K562 (cell line): ENCODE measurements around the gene SLC37A4. TPM values are rescaled to one million over a fixed set of nuclear protein-coding genes. Genes with fewer than 3 reads are reported as not detected.

ENCODE experiments used
- CBX3 ChIP-seq, 2 experiments: IDR thresholded peaks; 1 replicate in 1 of 2; 2 replicates in 1 of 2; pipeline ENCODE4 v1.6.1; 2012; ENCODE audit warnings: inconsistent platforms in 2 of 2, low read length in 2 of 2, borderline replicate concordance in 1 of 2, control low read depth in 1 of 2
- DNMT1 ChIP-seq: fragments of 450-650 bp; IDR thresholded peaks from 2 replicates; pipeline ENCODE4 v1.6.1; 2016; ENCODE audit warnings: antibody characterized with exemption, mild to moderate bottlenecking
- ETV6 ChIP-seq, 3 experiments: fragments of 150-350 bp in 1 of 3; sonication (generic) in 1 of 3; formaldehyde crosslinking in 1 of 3; IDR thresholded peaks; 2 replicates each; pipeline versions ENCODE4 v1.6.1 to v1.8.0; 2014 to 2022; ENCODE audit warnings: borderline replicate concordance in 2 of 3, low read depth in 2 of 3, antibody characterized with exemption in 1 of 3, low read length in 1 of 3, mild to moderate bottlenecking in 1 of 3, missing genetic modification reagents in 1 of 3
- FOXA3 ChIP-seq, 2 experiments: fragments of 450-650 bp in 1 of 2; sonication (generic) in 1 of 2; formaldehyde crosslinking; IDR thresholded peaks in 1 of 2; conservative IDR thresholded peaks in 1 of 2; 2 replicates each; pipeline versions ENCODE4 v1.4.0 to v1.8.0; 2020 to 2022; ENCODE audit warnings: mild to moderate bottlenecking in 2 of 2, missing genetic modification reagents in 1 of 2
- NR2C2 ChIP-seq, 2 experiments: fragments of 200-800 bp in 1 of 2; sonication (Bioruptor generic) in 1 of 2; sonication (generic) in 1 of 2; formaldehyde crosslinking in 1 of 2; IDR thresholded peaks; 2 replicates each; pipeline versions ENCODE4 v1.6.1 to v1.8.0; 2016 to 2022; ENCODE audit warnings: mild to moderate bottlenecking in 1 of 2, missing compliant biosample characterization in 1 of 2, missing genetic modification characterization in 1 of 2, missing genetic modification reagents in 1 of 2
- PTTG1 ChIP-seq: fragments of 450-650 bp; IDR thresholded peaks from 2 replicates; pipeline ENCODE4 v1.6.1; 2016; ENCODE audit warnings: low read depth, mild to moderate bottlenecking, missing genetic modification characterization, missing compliant biosample characterization
- RHOXF2B ChIP-seq: fragments of 250-450 bp; sonication (Bioruptor Pico); conservative IDR thresholded peaks from 2 replicates; pipeline ENCODE4 v1.5.1; 2021
- ZNF717 ChIP-seq: fragments of 250-450 bp; sonication (Bioruptor Pico); IDR thresholded peaks from 2 replicates; pipeline ENCODE4 v1.5.0; 2021
- ZNF75A ChIP-seq: fragments of 450-650 bp; formaldehyde crosslinking; IDR thresholded peaks from 2 replicates; pipeline ENCODE4 v1.4.0; 2020; ENCODE audit warnings: mild to moderate bottlenecking
- polyA plus RNA-seq, 8 experiments: library from polyadenylated mRNA; depleted of rRNA in 4 of 8; stranded (reverse) in 5 of 8; unstranded in 3 of 8; fragments of >200 nt; fragmentation: Nextera tagmentation in 2 of 8; fragmentation: Illumina TruSeq in 1 of 8; extraction: Ambion mirVana in 2 of 8; extraction: Trizol in 1 of 8; gene quantifications; 2 replicates each; pipeline versions ENCODE4 v1.2.1 to v1.2.3, GENCODE V29; 2011 to 2014; ENCODE audit warnings: inconsistent platforms in 1 of 8, missing spikeins in 1 of 8
- total RNA-seq, 7 experiments: library from RNA; depleted of rRNA in 6 of 7; stranded (reverse); fragments of >200 nt in 6 of 7; fragmentation: Illumina TruSeq in 2 of 7; extraction: Trizol in 2 of 7; gene quantifications; 2 replicates each; pipeline versions ENCODE4 v1.2.1 to v1.2.3, GENCODE V29; 2011 to 2021; ENCODE audit warnings: low replicate concordance in 1 of 7
- TF ChIP-seq, protein P1 (sequence below): sonication (generic); IDR thresholded peaks from 2 replicates; pipeline ENCODE4 v1.6.1; 2016
- TF ChIP-seq, protein P2 (sequence below): fragments of 450-650 bp; IDR thresholded peaks from 2 replicates; pipeline ENCODE4 v1.6.1; 2017; ENCODE audit warnings: antibody characterized with exemption, mild to moderate bottlenecking
- TF ChIP-seq, protein P3 (sequence below): fragments of 450-650 bp; IDR thresholded peaks from 2 replicates; pipeline ENCODE4 v1.6.1; 2017; ENCODE audit warnings: mild to moderate bottlenecking, moderate library complexity
- TF ChIP-seq, protein P4 (sequence below), 3 experiments: IDR thresholded peaks in 2 of 3; conservative IDR thresholded peaks in 1 of 3; 2 replicates each; pipeline ENCODE4 v1.5.1; 2011 to 2012; ENCODE audit warnings: low read length in 3 of 3, mild to moderate bottlenecking in 3 of 3, control low read depth in 2 of 3, improper control_type of control experiment in 1 of 3, inconsistent platforms in 1 of 3, low read depth in 1 of 3, mixed read lengths in 1 of 3, moderate library complexity in 1 of 3; ENCODE audit not compliant: insufficient read depth in 2 of 3
- TF ChIP-seq, protein P5 (sequence below): fragments of 250-450 bp; sonication (Bioruptor Pico); IDR thresholded peaks from 2 replicates; pipeline ENCODE4 v1.9.0; 2021; ENCODE audit warnings: mild to moderate bottlenecking, inconsistent platforms

SLC37A4 gene
- total and polyA plus RNA-seq, 9 of the 15 experiments (the other 6 are each of a cell fraction or from before 2014, with no cell fraction given), result 24.7 to 73.9 (median 40.7) TPM

DNA sequence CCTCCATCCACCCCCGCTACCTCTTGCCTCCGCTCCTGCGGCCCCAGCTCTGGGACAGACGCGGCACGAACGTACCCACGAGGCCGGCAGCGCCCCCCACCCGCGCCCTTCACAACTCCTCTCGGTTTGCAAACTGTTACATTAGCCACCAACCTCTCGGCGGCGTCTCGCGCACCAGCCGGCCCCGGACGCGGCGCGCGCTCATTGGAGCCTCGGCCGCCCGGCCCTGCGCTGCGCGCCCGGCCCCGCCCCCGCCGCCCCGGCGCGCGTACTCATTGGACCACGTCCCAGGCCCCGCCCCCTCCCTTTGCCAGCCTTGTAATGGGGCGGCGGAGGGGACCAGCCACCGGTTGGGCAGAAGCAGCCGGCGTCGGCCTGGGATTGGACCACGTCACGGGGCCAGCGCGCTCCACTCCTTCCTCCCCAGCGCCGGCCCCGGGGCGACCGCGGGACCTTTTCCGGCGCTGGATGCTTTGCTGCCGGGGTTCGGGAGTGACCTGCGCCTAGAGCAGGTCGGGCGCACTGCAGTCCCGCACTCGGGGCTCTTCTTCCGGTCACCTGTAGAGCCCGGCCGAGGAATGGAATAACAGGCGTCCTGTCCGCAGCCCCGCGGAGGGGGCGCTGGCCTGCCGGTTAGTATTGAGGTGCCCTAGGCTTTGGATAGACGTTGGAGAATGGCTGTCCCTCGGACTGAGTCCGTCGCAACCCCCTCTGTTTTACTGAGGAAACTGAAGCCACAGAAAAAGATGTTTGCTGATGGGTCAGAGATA is 26.5 kb upstream of the SLC37A4 start, which contains the start of gene HYOU1 (continued):
- TF ChIP-seq CBX3 (IDR thresholded peaks at IDR 0.05; ENCODE audit: borderline replicate concordance in 1 of 2, low read length in 2 of 2) (peak in 1 of 2 experiments; percentile 73; a peak in 1 of 3 replicates), FOXA3 (CRISPR knock-in tag; conservative IDR thresholded peaks at IDR 0.05 in 1 of 2, IDR thresholded peaks at IDR 0.05 in 1 of 2) (peak; percentile 45 to 67; a peak in 1 of 4 replicates), RHOXF2B (CRISPR knock-in tag) (no peak), NR2C2 (CRISPR knock-in tag; IDR thresholded peaks at IDR 0.05) (no peak), NR2C2 (tag; IDR thresholded peaks at IDR 0.05) (peak; percentile 95), ZNF75A (CRISPR knock-in tag) (no peak), ETV6 (IDR thresholded peaks at IDR 0.05; ENCODE audit: borderline replicate concordance in 1 of 2, low read depth in 2 of 2, low read length in 1 of 2) (no peak), ETV6 (CRISPR knock-in tag; IDR thresholded peaks at IDR 0.05; ENCODE audit: borderline replicate concordance) (no peak), PTTG1 (tag) (no peak), ZNF717 (CRISPR knock-in tag) (no peak), DNMT1 (no peak)
- TF ChIP-seq, protein P1, sequence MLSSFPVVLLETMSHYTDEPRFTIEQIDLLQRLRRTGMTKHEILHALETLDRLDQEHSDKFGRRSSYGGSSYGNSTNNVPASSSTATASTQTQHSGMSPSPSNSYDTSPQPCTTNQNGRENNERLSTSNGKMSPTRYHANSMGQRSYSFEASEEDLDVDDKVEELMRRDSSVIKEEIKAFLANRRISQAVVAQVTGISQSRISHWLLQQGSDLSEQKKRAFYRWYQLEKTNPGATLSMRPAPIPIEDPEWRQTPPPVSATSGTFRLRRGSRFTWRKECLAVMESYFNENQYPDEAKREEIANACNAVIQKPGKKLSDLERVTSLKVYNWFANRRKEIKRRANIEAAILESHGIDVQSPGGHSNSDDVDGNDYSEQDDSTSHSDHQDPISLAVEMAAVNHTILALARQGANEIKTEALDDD, result no peak
- TF ChIP-seq, protein P2, sequence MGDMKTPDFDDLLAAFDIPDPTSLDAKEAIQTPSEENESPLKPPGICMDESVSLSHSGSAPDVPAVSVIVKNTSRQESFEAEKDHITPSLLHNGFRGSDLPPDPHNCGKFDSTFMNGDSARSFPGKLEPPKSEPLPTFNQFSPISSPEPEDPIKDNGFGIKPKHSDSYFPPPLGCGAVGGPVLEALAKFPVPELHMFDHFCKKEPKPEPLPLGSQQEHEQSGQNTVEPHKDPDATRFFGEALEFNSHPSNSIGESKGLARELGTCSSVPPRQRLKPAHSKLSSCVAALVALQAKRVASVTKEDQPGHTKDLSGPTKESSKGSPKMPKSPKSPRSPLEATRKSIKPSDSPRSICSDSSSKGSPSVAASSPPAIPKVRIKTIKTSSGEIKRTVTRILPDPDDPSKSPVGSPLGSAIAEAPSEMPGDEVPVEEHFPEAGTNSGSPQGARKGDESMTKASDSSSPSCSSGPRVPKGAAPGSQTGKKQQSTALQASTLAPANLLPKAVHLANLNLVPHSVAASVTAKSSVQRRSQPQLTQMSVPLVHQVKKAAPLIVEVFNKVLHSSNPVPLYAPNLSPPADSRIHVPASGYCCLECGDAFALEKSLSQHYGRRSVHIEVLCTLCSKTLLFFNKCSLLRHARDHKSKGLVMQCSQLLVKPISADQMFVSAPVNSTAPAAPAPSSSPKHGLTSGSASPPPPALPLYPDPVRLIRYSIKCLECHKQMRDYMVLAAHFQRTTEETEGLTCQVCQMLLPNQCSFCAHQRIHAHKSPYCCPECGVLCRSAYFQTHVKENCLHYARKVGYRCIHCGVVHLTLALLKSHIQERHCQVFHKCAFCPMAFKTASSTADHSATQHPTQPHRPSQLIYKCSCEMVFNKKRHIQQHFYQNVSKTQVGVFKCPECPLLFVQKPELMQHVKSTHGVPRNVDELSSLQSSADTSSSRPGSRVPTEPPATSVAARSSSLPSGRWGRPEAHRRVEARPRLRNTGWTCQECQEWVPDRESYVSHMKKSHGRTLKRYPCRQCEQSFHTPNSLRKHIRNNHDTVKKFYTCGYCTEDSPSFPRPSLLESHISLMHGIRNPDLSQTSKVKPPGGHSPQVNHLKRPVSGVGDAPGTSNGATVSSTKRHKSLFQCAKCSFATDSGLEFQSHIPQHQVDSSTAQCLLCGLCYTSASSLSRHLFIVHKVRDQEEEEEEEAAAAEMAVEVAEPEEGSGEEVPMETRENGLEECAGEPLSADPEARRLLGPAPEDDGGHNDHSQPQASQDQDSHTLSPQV, result no peak
- TF ChIP-seq, protein P3, sequence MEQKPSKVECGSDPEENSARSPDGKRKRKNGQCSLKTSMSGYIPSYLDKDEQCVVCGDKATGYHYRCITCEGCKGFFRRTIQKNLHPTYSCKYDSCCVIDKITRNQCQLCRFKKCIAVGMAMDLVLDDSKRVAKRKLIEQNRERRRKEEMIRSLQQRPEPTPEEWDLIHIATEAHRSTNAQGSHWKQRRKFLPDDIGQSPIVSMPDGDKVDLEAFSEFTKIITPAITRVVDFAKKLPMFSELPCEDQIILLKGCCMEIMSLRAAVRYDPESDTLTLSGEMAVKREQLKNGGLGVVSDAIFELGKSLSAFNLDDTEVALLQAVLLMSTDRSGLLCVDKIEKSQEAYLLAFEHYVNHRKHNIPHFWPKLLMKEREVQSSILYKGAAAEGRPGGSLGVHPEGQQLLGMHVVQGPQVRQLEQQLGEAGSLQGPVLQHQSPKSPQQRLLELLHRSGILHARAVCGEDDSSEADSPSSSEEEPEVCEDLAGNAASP, result no peak
- TF ChIP-seq, protein P4, sequence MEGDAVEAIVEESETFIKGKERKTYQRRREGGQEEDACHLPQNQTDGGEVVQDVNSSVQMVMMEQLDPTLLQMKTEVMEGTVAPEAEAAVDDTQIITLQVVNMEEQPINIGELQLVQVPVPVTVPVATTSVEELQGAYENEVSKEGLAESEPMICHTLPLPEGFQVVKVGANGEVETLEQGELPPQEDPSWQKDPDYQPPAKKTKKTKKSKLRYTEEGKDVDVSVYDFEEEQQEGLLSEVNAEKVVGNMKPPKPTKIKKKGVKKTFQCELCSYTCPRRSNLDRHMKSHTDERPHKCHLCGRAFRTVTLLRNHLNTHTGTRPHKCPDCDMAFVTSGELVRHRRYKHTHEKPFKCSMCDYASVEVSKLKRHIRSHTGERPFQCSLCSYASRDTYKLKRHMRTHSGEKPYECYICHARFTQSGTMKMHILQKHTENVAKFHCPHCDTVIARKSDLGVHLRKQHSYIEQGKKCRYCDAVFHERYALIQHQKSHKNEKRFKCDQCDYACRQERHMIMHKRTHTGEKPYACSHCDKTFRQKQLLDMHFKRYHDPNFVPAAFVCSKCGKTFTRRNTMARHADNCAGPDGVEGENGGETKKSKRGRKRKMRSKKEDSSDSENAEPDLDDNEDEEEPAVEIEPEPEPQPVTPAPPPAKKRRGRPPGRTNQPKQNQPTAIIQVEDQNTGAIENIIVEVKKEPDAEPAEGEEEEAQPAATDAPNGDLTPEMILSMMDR (IDR thresholded peaks at IDR 0.05 in 2 of 3, conservative IDR thresholded peaks at IDR 0.05 in 1 of 3; ENCODE audit: insufficient read depth in 2 of 3, low read depth in 1 of 3, low read length in 3 of 3), result peak; percentile 51 to 71 (median 54)
- TF ChIP-seq, protein P5, sequence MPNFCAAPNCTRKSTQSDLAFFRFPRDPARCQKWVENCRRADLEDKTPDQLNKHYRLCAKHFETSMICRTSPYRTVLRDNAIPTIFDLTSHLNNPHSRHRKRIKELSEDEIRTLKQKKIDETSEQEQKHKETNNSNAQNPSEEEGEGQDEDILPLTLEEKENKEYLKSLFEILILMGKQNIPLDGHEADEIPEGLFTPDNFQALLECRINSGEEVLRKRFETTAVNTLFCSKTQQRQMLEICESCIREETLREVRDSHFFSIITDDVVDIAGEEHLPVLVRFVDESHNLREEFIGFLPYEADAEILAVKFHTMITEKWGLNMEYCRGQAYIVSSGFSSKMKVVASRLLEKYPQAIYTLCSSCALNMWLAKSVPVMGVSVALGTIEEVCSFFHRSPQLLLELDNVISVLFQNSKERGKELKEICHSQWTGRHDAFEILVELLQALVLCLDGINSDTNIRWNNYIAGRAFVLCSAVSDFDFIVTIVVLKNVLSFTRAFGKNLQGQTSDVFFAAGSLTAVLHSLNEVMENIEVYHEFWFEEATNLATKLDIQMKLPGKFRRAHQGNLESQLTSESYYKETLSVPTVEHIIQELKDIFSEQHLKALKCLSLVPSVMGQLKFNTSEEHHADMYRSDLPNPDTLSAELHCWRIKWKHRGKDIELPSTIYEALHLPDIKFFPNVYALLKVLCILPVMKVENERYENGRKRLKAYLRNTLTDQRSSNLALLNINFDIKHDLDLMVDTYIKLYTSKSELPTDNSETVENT (CRISPR knock-in tag), result peak; percentile 93
